GM18907 (cell line): ENCODE results near the gene APBA3.

ENCODE experiments used
- ATAC-seq: cut with Tn5 transposase; IDR thresholded peaks from one replicate; pipeline ENCODE4 v1.9.1; 2021; ENCODE audit warnings: mild to moderate bottlenecking, moderate library complexity; ENCODE audit not compliant: unreplicated experiment

The APBA3 gene

DNA sequence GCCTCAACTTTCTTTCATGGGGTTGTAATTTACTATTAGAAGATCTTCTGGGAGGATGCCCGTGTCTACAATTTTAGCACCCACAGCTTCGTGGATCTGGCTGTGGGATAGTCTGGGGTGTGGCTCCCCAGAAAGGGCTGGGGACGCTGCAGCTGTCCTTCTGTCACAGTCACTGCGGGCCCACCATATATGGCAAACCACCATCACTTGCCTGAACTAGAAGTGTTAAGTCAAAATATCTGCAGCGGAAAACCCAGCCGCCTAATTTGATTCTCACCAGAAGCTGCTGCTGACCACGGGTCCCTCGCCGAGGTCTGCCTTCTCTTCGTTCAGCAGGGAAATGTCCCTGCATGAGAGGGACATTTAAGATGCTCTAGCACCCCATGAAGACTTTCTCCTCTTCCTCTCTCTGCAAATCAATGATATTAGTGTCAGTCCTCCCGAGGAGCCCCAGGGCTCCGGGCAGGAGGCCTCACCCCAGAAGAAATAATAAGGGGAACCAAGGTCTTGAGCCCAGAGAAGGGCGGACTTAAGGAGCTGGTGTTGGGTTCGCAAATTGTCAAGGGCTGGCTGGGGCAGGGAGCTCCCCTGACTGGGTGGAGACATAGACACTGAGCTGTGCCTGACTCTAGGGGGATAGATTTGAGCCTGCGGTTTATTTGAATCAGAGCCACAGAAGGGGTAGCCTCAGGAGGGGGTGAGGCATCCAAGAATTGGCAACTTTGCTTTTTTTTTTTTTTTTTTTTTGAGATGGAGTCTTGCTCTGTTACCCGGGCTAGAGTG is 27.7 kb upstream of the APBA3 start:
- no peak for ATAC-seq

DNA sequence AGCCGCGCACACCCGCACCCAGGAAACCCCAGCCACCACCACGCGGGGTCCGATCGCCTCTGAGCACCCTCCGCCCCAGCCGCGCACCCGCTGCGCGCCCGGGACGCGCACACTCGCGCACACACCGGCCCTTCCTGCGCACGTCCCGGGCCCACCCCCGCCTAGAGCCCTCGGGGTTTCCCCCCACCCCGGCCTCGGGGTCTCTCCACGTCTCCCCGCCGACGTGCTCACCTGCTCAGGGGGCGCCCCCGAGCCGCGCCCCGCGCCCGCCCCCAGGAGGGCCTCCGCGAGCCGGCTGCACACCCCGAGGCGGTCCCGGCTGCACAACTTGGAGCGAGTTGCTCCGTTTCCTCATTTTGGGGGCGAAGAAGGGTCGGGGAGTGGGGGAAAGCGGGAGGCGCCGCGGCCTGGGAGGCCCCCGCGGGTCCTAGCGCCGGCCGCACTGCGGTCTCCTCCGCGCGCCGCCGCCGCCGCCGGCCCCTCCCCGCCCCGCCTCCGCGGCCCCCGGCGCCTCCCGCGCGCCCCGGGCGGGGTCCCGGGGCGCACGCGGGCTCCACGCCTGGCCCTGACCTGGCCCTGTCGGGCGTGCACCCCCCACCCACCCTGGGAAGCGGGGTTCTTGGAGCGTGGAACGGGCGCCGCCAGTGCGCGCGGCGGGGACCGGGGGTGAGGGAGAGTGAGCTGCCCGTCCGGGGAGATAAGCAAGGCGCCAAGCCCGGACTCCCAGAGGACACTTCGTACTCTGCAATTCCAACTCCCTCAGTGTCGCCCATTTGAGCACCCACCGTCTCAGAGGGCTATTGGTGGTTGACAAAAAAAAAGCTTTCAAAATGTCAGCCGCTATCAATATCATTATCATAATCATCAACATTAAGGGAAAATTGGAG is 24.7 kb upstream of the APBA3 start, which contains the start of gene MATK:
TSS of gene MATK (minus strand) at position 444 of the 887 bp plus-strand sequence. CDS start 1,246 bp downstream, outside the sequence.
- ATAC-seq: no peak

DNA sequence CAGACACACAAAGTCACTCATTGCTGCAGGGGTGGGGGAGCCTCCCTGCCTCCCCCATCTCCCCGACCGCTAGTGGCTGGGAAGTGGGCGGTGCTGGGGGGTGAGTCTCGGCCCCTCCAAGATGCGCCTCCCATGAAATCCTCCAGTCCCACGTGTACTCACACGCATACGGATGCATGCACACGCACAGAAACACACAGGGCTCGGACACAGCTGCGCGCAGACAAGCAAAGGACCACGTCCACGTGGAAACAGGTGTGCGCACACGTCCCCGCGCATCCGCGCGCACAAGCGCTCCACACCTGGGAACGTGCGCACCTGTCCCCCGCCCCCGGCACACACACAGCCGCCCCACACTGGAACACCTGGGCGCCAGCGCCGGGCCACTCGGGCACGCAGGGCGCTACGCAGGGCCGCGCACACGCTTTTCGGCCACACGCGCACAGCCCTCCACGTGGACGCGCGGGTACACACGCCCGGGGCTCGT is 24.0 kb upstream of the APBA3 start:
- ATAC-seq: no peak

DNA sequence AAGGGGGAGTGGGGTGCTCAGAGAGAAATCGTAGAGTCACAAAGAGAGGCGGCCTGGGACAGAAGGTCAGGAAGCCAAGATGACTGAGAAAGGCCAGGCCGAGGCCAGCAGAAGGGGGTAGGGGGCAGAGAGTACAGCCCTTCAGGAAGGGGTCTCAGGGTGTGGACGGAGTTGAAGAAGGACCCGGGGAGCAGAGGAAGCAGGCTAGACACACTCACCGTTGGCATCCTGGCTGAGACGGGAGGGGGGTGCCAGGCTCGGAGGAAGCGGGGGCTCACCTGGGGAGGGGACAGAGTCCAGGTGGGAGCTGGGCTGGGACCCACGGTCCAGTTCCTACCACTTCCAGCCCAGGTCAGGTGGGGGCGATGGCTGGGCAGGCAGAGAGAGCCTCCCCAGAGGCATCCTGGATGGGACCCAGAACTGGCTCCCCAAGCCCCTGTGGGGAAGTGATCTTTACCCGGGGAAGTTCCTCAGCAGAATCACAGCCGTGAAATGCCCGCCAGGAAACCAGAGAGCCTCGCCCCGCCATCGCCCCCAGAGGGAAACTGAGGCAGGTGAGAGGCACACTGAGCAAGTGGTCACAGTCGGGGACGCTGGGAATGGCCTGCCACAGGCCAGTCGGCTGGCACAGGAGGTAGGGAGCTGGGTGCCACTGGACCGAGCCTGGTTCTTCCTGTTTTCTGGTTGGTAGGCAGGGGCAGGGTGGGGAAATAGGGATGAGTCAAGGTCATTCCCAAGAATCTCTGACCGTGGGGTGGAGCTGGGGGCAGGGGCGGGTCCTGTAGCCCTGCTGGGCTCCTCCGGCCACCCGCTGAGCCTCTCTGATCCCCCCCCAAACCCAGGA is 23.3 kb upstream of the APBA3 start:
- no peak for ATAC-seq

DNA sequence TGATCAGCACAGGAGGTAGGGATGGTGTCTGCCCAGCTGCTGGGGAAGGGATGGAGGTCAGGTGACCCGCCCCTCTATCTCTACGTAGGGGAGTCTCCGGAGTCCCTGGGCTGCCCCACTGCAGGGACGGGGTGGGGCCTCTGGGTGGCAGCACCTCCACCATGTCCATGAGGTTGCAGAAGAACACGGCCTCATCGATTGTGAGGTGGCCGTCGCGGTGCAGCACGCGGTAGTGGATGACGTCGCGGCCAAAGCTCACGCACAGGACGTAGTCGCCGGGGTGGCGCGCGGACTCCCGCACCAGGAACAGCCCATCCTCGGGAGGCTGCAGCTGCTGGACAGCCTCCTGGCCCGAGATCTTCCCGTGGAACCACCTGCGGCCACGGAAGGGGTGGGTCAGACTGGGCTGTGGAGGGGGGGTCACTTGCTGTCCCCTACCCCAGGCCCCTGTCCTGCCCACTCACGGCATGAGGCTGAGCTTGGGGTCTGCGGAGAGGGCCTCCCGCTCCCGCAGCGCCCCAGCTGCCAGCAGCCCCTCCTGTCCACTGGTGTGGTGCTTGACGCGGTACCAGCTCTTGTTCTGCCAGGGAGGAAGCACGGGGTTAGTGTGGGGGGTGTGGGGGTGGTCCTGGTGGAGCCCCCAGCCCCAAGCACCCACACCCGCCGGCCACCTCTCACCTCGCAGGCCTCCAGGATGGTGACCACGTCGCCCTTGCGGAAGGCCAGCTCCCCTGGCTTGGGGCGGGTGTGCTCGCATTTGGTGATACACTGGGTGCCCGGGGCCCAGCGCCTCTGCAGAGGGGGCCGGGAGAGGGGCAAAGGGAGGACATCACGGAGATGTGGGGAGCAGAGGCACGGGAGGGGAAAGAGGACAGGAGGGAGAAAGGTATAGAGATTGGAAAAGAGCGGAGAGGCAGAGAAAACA is 22.4 kb upstream of the APBA3 start:
- ATAC-seq: no peak

DNA sequence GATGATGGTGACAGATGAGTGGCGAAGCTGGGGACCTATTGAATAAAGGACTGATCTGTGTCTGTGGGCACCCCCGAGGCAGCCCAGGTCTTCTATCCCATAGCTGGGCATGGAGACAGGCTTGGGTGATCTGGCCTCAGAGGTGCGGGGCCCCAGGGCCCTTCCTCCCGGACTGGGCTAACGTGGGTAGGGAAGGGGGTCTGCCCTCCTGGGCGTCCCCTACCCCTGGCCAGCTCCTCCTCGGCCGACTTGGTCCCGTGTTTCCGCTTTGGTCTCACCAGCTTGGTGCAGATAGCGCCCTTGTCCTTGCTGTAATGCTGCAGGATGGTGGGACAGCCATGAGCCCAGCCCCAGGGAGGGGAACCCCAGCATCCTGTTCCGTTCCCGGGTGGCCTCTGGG is 21.4 kb upstream of the APBA3 start:
- no peak for ATAC-seq

DNA sequence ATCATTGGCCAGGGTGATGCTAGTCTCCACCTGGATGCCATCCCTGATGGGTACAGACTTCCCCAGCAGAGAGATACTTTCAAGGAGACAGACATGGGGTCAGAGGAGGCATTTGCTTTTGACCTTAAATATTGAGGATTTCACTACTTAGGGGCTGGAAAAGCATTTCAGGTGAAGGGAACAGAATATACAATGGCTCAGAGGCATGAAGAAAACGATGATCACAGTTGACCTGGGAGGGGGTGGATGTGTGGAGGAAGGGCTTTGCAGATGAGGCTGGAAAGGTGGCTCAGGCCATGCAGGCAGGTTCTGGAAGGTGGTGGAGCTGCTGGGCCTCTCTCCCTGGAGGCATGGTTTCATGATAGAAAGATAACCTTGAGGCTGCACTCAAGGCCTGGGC is 20.8 kb upstream of the APBA3 start:
- ATAC-seq: no peak

DNA sequence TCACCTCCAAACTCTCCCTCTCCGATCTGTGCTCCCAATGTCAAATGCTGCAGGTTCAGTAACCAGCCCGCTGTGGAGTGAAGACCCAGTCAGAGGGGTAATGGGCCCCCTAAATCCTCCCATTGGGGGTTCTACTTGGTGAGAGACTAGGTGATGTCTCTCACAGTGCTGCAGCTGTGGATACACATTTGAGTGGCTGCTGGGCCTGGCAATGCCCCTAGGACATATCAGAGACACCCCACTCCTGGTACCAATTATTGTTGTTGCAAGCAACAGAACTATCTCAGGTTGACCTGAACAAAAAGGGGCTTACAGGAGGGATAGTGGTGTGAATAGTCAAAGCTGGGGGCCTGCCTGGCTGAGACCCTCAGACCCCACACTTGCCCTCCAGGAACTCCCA is 20.1 kb upstream of the APBA3 start:
- no peak for ATAC-seq

DNA sequence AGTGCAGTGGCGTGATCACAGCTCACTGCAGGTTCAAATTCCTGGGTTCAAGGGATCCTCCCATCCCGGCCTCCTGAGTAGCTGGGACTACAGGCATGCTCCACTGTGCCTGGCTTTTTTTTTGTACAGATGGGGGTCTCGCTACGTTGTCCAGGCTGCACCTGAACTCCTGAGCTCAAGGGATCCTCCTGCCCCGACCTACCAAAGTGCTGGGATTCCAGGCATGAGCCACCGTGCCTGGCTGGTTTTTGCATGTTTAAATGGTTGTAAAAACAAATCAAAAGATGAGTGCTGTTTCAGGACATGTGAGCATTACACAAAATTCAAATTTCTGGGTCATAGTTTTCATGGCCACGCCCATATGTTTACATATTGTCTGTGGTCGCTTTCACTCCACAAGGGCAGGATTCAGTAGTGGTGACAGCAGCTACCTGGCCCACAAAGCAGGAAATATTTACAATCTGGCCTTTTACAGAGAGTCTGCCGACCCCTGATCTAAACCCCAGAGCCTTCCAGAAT is 19.4 kb upstream of the APBA3 start:
- ATAC-seq: no peak

DNA sequence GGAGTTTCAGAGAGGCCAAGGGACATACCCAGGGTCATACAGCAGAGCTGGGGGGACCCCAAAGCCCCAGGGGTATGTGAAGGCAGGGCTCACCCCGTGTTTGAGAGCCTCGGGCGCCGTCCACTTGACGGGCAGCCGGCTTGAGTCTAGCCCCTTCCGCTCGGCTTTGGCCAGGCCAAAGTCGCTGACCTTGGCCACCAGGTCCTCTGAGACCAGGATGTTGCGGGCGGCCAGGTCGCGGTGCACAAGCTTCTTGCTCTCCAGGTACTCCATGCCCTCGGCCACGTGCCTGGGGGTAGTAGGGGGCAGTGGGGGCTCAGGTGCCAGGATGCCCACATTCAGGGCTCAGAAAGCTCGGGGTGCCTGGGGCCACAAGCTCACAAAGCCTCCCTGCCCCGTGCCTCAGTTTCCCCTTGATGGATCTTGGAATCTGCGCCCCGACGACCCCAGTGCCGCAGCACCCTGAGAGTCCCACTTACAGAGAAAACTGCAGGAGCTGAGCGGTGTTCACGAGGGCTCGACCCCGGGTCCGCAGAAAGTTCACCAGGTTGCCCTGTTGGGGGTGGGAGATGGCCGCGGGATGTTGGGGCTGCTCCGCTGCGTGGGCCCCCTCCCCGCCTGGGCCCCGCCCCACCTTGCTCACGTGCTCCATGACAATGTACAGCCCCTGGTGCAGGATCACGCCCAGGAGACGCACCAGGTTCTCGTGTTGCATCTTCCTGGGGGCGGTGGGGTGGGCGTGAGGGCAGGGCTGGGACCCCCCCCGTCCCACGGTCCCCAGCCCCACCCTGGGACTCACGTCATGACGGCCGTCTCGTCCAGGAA is 17.6 kb upstream of the APBA3 start:
- no peak for ATAC-seq

DNA sequence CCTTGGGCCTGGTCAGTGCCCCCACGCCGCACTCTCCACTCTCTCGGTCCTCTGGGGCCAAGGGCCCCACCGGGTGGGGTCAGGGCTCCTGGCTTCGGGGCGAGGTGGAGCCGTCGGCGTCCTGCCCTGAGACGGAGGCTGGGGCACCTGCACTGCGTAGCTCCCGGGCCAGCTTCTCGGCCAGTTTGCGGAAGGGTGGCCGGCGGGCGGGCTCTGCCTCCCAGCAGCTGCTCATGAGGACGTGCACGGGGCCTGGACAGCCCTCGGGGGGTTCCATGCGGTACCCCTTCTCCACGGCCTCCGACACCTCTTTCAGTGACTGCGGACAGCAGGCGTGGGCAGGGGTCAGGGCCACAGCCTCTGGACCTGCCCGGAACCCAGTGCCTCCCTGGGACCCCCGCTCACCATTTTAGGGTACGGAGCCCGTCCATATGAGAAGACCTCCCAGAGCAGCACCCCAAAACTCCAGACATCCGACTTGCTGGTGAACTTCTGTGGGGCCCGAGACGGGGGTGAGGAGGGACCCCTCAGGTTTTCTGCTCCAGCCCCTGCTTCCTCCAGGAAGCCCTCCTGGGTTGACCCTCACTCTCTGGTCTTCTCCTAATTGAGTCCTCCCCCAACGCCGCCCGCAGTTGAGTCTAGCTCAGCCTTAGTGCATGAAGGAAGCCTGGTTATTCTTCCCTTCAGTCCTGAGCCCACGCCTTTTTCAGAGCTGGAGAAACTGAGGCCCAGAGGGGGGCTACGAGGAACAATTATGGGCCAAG is 16.8 kb upstream of the APBA3 start:
- no peak for ATAC-seq

DNA sequence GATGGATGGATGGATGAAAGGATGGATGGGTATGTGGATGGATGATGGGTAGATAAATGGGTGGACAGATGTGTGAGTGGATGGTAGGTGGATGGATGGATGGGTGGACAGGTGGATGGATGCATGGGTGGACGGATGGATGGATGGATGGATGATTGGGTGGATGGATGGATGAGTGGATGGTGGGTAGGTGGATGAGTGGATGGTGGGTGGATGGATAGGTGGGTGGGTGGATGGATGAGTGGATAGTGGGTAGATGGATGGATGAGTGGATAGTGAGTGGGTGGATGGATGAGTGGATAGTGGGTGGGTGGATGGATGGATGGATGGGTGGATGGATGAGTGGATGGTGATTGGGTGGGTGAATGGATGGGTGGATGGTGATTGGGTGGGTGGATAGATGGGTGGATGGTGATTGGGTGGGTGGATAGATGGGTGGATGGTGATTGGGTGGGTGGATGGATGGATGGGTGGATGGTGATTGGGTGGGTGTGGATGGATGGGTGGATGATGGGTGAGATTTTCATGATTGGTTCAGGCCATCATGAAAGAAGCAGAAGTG is 15.1 kb upstream of the APBA3 start:
- ATAC-seq: no peak

DNA sequence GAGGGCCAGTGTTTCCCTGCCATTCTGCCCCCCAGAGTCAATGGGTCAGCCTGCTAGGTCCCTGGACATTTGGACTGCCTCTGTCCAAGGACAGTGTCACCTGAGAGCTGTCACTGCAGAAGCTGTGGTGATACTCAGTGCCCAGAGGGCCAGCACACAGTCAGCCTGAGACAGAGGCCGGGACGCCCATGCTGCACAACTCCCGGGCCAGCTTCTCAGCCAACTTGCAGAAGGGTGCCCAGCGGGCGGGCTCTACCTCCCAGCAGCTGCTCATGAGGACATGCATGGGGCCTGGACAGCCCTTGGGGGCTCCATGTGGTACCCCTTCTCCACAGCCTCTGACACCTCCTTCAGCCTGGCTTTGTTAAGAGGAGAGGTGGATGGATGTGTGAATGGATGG is 14.3 kb upstream of the APBA3 start:
- ATAC-seq: no peak

DNA sequence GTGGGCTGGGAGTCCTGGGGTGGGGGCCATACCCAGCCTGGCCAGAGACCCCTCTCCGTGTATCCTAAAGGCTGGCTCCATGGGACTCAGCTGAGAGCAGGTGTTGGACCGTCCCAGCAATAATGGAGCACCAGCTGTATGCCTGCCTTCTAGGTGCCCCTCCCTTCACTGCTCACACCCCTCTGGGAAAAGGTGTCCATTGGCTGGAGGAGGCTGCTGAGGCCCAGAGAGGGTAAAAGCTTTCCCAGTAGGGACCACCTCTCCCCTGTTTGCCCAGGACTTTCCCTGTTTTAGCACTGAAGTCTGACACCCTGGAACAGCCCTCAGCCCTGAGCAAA is 13.9 kb upstream of the APBA3 start:
- no peak for ATAC-seq

DNA sequence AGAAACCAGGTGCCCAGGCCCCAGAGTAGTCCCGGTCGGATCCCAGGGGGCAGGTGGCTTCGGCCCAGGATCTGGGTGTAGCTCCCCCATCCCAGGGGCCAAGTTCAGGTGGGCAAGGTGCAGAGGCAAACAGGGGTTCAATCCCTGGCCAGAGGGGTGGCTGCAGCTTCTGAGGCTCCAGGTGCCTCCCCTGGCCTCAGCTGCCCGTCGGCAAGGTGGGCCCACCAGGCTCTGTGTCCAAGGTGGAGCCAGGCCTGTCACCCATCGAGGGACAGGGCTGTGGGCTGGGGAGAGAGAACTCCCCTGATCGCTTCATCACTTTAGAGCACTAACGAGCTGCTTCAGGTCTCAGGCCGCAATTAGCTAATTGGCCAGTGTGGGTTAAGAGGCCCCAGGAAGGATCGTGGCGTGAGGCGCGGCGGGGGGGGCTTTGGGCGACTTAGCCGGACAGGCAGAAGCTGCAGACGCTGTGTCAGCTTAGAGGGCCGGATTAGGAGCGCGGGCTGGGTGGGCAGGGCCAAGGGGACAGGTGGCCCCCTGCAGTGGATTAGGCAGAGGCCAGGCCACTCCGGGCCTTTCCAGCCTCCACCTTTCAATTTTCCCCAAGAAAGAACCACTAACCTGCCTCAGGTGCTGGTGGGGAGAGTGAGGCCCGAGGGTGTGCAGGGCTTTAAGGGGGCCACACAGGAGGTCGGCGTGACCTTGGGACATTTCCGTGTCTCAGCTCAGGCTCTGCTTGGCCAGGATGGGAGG is 13.3 kb upstream of the APBA3 start:
- ATAC-seq: no peak

DNA sequence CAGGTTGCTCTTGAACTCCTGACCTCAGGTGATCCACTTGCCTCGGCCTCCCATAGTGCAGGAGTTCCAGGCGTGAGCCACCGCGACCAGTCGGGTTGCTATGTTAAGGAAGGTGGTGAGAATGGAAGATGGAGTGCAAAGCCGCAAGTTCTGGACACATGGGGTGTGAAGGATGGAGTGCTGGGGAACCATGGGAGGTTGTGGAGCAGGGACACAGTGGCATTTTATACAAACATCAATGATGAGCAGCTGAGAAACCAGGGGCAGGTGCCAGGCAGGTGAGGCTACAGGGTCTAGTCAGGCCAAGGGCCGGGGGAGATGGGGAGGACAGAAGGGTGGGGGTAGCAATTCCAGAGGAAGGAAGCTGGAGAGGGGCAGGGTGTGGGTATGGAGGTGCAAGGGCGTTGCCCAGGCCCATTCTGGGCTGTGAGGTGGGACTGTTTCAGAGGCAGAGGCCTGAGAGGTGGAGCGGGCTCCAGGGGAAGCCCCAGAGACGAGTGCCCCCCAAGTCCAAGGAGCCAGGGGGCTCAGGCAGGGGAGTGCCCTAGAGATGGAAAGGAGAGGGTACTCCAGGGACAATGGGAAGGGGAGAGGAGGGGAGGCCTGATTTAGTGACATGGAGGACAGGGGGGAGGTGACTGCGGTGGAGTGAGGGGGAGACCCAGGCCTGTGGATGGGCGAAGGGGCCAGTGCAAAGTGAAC is 12.5 kb upstream of the APBA3 start:
- ATAC-seq: no peak
